ENCODE results near the gene KNTC1. TPM values are rescaled to one million over a fixed set of nuclear protein-coding genes. Genes with fewer than 3 reads are reported as not detected.
"Not testable (repeated sequence)": the region's sequence is repeated elsewhere in the genome, so short reads cannot be mapped to it uniquely, and the experiment has no call there.

KNTC1 gene
- total RNA-seq, 1 experiment from 2014 or later = 75.4 TPM

- H3K36me3 ChIP-seq = peaks cover 70% of the 10 kb centered on the region
- no peaks in the 10 kb centered on the region for H3K9me3 ChIP-seq (replicated peaks)
- DNase-seq = no peak
These were observed 42.2 kb downstream of the KNTC1 start for GRCh38 chr12:122569288-122569687.

GRCh38 chr12:122570006-122570405 is 43.0 kb downstream of the KNTC1 start:
- not testable (repeated sequence) for DNase-seq; H3K9me3 ChIP-seq (replicated peaks); H3K27me3 ChIP-seq; H3K27ac ChIP-seq; H3K4me3 ChIP-seq
- peaks cover 14% of the 10 kb centered on the region for H3K4me1 ChIP-seq
- H3K36me3 ChIP-seq = peaks cover 70% of the 10 kb centered on the region

More at GRCh38 chr12:122569288-122569687, 42.2 kb downstream of the KNTC1 start:
- peaks cover 14% of the 10 kb centered on the region for H3K4me1 ChIP-seq
- H3K27me3 ChIP-seq = no peaks in the 10 kb centered on the region
- no peak overlapping the region for H3K27ac ChIP-seq
- no peak overlapping the region for H3K4me3 ChIP-seq

GRCh38 chr12:122571821-122572220 is 44.8 kb downstream of the KNTC1 start:
- Histone ChIP-seq H3K27me3 (no peaks in the 10 kb centered on the region), H3K4me1 (peaks cover 15% of the 10 kb centered on the region), H3K36me3 (peaks cover 79% of the 10 kb centered on the region), H3K27ac (peak overlapping the region; percentile 43; the same call in 1 of the 2 replicates), H3K4me3 (no peak overlapping the region), H3K9me3 (replicated peaks) (no peaks in the 10 kb centered on the region)
- peak; percentile 76 to 77 for DNase-seq

GRCh38 chr12:122583294-122583693 is 56.2 kb downstream of the KNTC1 start:
- DNase-seq; H3K4me1 ChIP-seq; H3K4me3 ChIP-seq; H3K27me3 ChIP-seq; H3K27ac ChIP-seq; H3K9me3 ChIP-seq (replicated peaks): not testable (repeated sequence)
- peaks cover 86% of the 10 kb centered on the region for H3K36me3 ChIP-seq

- no peaks in the 10 kb centered on the region for H3K9me3 ChIP-seq (replicated peaks)
- H3K36me3 ChIP-seq = peaks cover 84% of the 10 kb centered on the region
- H3K4me3 ChIP-seq = no peak overlapping the region
- H3K27me3 ChIP-seq = no peaks in the 10 kb centered on the region
- 0 out of 2 replicates have a peak, but pooled peaks cover 5% of the 10 kb centered on the region for H3K4me1 ChIP-seq
- DNase-seq = no peak
- no peak overlapping the region for H3K27ac ChIP-seq
These were observed 57.3 kb downstream of the KNTC1 start for GRCh38 chr12:122584177-122584863.

- peaks cover 66% of the 10 kb centered on the region for H3K36me3 ChIP-seq
- H3K4me1 ChIP-seq = no peaks in the 10 kb centered on the region
- H3K27ac ChIP-seq = no peak overlapping the region
These were observed 63.9 kb downstream of the KNTC1 start for GRCh38 chr12:122590990-122591389.

GRCh38 chr12:122591966-122592365 is 64.9 kb downstream of the KNTC1 start:
- peaks cover 56% of the 10 kb centered on the region for H3K36me3 ChIP-seq
- DNase-seq; H3K27me3 ChIP-seq; H3K9me3 ChIP-seq (replicated peaks); H3K4me1 ChIP-seq; H3K4me3 ChIP-seq; H3K27ac ChIP-seq: not testable (repeated sequence)

More at GRCh38 chr12:122590990-122591389, 63.9 kb downstream of the KNTC1 start:
- DNase-seq = no peak
- no peak overlapping the region for H3K4me3 ChIP-seq
- H3K27me3 ChIP-seq = no peaks in the 10 kb centered on the region; the same call in 1 of the 2 replicates
- no peaks in the 10 kb centered on the region for H3K9me3 ChIP-seq (replicated peaks)

GRCh38 chr12:122592543-122592942 is 65.5 kb downstream of the KNTC1 start:
- peaks cover 50% of the 10 kb centered on the region for H3K36me3 ChIP-seq
- not testable (repeated sequence) for H3K4me3 ChIP-seq, DNase-seq

GRCh38 chr12:122593910-122594309 is 66.9 kb downstream of the KNTC1 start:
- no peak overlapping the region for H3K27ac ChIP-seq
- H3K4me1 ChIP-seq = no peaks in the 10 kb centered on the region
- H3K36me3 ChIP-seq = peaks cover 44% of the 10 kb centered on the region
- no peaks in the 10 kb centered on the region for H3K9me3 ChIP-seq (replicated peaks)
- DNase-seq = no peak
- H3K4me3 ChIP-seq = no peak overlapping the region
- H3K27me3 ChIP-seq = no peaks in the 10 kb centered on the region; the same call in 1 of the 2 replicates

More at GRCh38 chr12:122592543-122592942, 65.5 kb downstream of the KNTC1 start:
- not testable (repeated sequence) for H3K27me3 ChIP-seq; H3K4me1 ChIP-seq; H3K9me3 ChIP-seq (replicated peaks); H3K27ac ChIP-seq

- H3K36me3 ChIP-seq = peaks cover 31% of the 10 kb centered on the region
These were observed 69.8 kb downstream of the KNTC1 start for GRCh38 chr12:122596838-122597237.

GRCh38 chr12:122602456-122602855 is 75.4 kb downstream of the KNTC1 start:
- no peak for DNase-seq
- Histone ChIP-seq H3K4me1 (no peaks in the 10 kb centered on the region), H3K4me3 (no peak overlapping the region), H3K27ac (no peak overlapping the region), H3K9me3 (replicated peaks) (no peaks in the 10 kb centered on the region), H3K27me3 (no peaks in the 10 kb centered on the region), H3K36me3 (peaks cover 42% of the 10 kb centered on the region)

More at GRCh38 chr12:122596838-122597237, 69.8 kb downstream of the KNTC1 start:
- Histone ChIP-seq H3K27ac (no peak overlapping the region), H3K4me3 (no peak overlapping the region), H3K4me1 (no peaks in the 10 kb centered on the region), H3K9me3 (replicated peaks) (no peaks in the 10 kb centered on the region), H3K27me3 (no peaks in the 10 kb centered on the region)
- no peak for DNase-seq

- no peak for DNase-seq
- Histone ChIP-seq H3K9me3 (replicated peaks) (no peaks in the 10 kb centered on the region), H3K27me3 (no peaks in the 10 kb centered on the region), H3K4me3 (no peak overlapping the region), H3K27ac (no peak overlapping the region), H3K4me1 (no peaks in the 10 kb centered on the region), H3K36me3 (peaks cover 50% of the 10 kb centered on the region)
These were observed 77.9 kb downstream of the KNTC1 start for GRCh38 chr12:122604993-122605392.

- Histone ChIP-seq H3K36me3 (peaks cover 58% of the 10 kb centered on the region), H3K4me1 (no peaks in the 10 kb centered on the region), H3K4me3 (no peak overlapping the region), H3K27me3 (no peaks in the 10 kb centered on the region), H3K9me3 (replicated peaks) (no peaks in the 10 kb centered on the region), H3K27ac (no peak overlapping the region)
- DNase-seq = no peak
These were observed 82.7 kb downstream of the KNTC1 start for GRCh38 chr12:122609732-122610131.

- DNase-seq = no peak
- no peaks in the 10 kb centered on the region for H3K9me3 ChIP-seq (replicated peaks)
- peaks cover 59% of the 10 kb centered on the region for H3K36me3 ChIP-seq
- no peaks in the 10 kb centered on the region for H3K27me3 ChIP-seq
- no peak overlapping the region for H3K4me3 ChIP-seq
- H3K27ac ChIP-seq = no peak overlapping the region
- no peaks in the 10 kb centered on the region for H3K4me1 ChIP-seq
These were observed 83.2 kb downstream of the KNTC1 start for GRCh38 chr12:122610207-122610606.

GRCh38 chr12:122610911-122611310 is 83.9 kb downstream of the KNTC1 start:
- no peak for DNase-seq
- Histone ChIP-seq H3K27ac (no peak overlapping the region), H3K4me1 (no peaks in the 10 kb centered on the region), H3K9me3 (replicated peaks) (no peaks in the 10 kb centered on the region), H3K4me3 (no peak overlapping the region), H3K36me3 (peaks cover 60% of the 10 kb centered on the region), H3K27me3 (no peaks in the 10 kb centered on the region)

- H3K4me1 ChIP-seq = no peaks in the 10 kb centered on the region
- no peaks in the 10 kb centered on the region for H3K27me3 ChIP-seq
- H3K4me3 ChIP-seq = no peak overlapping the region
- no peak overlapping the region for H3K27ac ChIP-seq
- H3K36me3 ChIP-seq = peaks cover 67% of the 10 kb centered on the region
- DNase-seq = no peak
- no peaks in the 10 kb centered on the region for H3K9me3 ChIP-seq (replicated peaks)
These were observed 87.8 kb downstream of the KNTC1 start for GRCh38 chr12:122614839-122615238.

Measured in SJCRH30 (cell line).